NT2/D1 (cell line): Measurements from ENCODE around the gene LGSN.

ENCODE experiments used
- SUZ12 ChIP-seq: IDR thresholded peaks from 2 replicates; pipeline ENCODE4 v1.6.1; 2011; ENCODE audit not compliant: insufficient read length, insufficient read depth; ENCODE audit errors: extremely low read depth
- ZNF274 ChIP-seq: IDR thresholded peaks from 2 replicates; pipeline ENCODE4 v1.6.1; 2011; ENCODE audit warnings: mild to moderate bottlenecking, low read depth, low read length

- TF ChIP-seq ZNF274 = no peak
- no peak for TF ChIP-seq SUZ12
Measured at GRCh38 chr6:63299667-63300066, 20.1 kb downstream of the LGSN start.
